Measurements from ENCODE around the gene TMED3. TPM values are rescaled to one million over a fixed set of nuclear protein-coding genes. Genes with fewer than 3 reads are reported as not detected.
"Not testable (repeated sequence)": the region's sequence is repeated elsewhere in the genome, so short reads cannot be mapped to it uniquely, and the experiment has no call there.

The TMED3 gene
- total RNA-seq, 1 experiment from 2014 or later: 212 TPM

DNA sequence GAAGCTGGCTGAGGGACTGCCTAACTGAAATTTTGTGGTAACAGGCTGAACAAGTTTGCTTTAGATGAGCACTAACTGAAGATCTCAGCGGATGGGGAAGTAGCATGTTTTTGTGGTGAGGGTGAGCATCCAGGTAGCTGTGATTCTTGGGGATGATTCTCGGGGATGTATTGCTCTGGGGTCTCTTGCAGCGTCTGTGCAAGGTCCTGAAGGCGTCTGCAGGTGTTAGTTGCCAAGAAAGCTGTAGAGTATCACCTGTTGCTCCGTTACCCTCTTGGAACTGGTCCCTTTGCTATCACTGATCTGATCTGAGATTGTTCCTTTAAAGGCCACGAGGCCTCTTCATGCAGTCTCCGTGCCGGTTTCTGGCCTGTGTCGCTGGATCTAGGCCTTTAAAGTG, 6.0 kb downstream of the TMED3 start:
- DNase-seq (ENCODE audit: low spot score): no peak

DNA sequence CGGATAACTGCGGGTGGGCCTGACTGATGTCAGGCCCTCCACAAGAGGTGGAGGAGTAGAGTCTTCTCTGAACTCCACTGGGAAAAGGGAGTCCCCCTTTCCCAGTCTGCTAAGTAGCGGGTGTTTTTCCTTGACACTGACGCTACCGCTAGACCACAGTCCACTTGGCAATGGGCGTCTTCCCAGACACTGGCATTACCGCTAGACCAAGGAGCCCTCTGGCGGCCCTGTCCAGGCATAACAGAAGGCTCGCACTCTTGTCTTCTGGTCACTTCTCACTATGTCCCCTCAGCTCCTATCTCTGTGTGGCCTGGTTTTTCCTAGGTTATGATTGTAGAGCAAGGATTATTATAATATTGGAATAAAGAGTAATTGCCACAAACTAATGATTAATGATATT, 9.1 kb downstream of the TMED3 start:
- DNase-seq (ENCODE audit: low spot score): not testable (repeated sequence)

DNA sequence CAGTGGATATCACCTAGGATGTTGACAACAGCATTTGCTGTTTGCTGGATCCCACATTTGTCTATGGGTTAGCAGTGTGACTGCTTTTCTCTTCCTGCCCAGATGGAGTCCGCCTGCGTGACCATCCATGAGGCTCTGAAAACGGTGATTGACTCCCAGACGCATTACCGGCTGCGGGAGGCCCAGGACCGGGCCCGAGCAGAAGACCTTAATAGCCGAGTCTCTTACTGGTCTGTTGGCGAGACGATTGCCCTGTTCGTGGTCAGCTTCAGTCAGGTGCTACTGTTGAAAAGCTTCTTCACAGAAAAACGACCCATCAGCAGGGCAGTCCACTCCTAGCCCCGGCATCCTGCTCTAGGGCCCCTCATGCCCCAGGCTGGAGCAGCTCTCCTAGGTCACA, 11.0 kb downstream of the TMED3 start:
- no peak for DNase-seq (ENCODE audit: low spot score)

DNA sequence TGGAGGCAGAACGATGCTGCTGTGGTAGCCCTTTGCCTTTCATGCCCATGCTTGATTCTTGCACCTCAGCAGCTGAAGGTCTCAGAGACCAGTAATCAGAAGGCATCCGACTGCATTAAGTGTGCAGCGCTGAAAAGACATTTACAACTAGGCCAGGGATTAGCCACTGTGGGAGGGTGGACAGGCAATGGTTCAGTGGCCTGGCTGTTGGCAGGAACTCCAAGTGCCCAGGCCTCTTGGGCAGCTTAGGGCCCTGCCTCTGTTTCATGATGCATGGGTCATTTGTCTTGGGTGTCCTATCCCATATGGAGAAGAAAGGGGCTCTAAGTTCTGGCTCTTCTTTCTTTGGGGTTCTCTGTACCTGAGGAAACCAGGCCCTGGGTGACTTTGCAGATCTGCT, 11.4 kb downstream of the TMED3 start:
- no peak for DNase-seq (ENCODE audit: low spot score)

DNA sequence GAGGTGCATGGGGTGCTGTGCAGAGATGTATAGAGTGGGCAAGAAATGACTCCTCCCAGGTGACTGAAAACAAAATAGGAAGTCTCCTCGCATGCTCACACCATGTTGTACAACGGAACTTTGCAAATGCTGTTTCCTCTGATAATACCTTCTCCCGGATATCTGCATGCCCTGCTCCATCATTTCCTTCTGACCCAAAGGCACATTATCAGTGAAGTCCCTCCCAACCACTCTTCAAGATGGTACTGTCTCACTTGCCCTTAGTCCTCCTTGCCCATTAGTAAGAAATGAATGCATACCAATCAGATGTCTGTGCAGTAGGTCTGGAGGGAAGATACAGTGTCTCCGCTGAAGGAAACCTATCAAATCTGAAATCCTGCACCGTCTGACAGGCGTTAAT, 12.0 kb downstream of the TMED3 start:
- DNase-seq (ENCODE audit: low spot score): no peak

DNA sequence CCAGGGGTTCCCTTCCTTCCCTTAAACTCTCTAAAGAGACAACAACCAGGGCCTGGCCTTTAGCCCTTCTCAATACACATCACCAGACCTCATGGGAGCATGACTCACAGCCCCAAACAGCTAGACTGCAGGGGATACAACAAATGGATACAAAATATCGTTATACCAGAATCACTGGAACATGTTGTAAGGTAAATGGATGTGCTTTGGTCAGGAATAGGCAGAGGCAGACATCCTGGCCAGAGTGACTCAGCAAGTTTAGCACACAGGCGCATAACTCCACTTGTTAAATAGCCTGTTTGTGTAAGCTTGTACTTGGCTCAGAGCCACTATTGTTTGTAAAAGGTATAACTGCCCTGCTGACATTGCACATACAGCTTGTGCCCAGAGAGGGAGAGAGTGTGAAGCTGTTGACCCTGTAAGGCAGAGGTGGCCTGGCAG, 18.3 kb downstream of the TMED3 start:
- peak; percentile 29 for DNase-seq (ENCODE audit: low spot score)

DNA sequence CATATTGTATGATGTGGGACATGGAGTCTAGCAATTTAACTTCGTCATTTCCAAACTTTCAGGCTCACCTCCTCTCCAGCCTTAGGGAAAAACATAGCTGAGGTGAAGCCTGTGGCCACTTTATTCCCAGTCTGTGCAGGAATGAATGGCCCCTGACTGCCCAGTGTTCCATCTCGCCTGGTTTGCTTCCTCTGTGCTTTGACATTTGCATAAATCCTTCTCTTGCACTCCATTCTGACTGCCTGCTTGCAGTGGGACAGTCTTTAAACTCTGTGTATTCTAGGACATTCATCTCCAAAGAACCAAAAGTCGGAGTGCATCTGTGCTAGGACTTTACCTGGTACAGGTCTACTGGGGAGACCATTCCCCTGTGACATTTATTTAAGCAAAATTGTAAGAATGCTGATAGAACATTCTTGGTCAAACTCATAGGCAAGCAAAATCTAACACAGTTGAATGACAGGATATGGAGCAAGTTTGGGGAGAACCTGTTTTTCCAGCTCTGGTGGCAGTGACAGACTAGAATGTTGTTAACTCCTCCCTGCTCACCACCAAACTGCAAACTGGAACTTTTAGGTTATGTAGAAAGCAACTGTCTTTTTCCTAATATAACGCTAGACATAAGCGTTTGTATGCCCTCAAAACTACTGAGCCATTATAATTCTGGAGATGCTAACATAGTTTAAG, 22.1 kb downstream of the TMED3 start:
- DNase-seq (ENCODE audit: low spot score): peak; percentile 88

DNA sequence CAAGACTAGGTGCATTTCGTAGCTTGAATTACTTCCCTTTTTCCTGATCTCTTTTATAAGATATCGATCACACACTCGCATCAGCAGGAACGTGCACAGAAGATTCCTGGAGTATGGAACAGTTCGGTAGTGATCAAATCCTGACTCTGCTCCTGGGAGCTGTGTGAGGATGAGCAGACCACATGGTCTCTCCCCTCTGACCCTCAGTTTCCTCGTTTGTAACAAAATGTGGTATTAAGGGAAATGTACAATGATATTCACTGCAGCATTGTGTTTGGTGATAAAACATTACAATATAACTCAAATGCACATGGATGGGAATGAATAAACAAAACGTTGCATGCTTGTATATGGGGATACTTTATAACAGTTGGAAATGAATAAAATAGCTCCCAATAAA, 26.7 kb downstream of the TMED3 start:
- no peak for DNase-seq (ENCODE audit: low spot score)

DNA sequence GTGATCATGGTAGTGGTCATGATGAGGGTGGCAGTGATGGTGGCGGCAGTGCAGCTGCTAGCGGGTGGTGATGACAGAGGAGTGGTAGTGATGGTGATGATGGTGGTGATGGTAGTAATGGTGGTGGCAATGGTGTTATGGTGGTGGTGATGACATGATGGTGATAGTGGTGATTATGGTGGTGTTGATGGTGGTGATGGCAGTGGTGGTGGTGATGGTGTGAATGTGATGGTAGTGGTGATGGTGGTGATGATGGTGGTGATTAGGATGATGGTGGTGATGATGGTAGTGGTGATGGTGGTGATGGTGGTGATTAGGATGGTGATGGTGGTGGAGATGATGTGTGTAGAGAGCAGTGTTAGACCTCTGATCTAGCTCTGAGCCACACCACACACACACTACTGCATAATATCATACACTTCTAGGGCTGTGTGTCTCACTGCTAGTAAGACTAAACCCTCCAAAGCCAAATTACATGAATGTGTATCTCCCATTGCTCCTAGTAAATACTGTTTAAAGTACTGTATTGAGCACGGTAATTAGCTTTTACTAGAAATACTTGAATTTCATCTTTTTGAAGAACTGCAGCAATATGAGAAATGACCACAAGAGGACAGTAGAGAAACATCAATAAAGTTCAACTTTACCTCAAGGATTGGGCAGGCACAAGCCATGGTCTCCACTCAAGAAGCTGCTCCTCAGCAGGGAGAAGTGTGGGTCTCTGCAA, 28.8 kb downstream of the TMED3 start:
- DNase-seq (ENCODE audit: low spot score): peak; percentile 65

DNA sequence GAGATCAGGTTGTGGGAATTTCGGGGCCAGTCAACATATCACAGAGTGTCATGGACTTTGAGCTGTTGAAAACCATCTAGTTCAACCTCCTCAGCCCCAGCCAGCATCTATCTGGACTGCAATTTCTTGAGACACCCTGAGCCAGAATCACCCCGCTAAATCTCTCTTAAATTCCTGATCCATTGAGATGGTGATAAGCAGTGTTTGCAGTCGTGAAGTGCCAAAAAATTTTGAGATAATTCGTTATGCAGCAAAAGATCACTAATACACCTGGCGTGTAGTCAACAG, 29.3 kb downstream of the TMED3 start:
- no peak for DNase-seq (ENCODE audit: low spot score)

DNA sequence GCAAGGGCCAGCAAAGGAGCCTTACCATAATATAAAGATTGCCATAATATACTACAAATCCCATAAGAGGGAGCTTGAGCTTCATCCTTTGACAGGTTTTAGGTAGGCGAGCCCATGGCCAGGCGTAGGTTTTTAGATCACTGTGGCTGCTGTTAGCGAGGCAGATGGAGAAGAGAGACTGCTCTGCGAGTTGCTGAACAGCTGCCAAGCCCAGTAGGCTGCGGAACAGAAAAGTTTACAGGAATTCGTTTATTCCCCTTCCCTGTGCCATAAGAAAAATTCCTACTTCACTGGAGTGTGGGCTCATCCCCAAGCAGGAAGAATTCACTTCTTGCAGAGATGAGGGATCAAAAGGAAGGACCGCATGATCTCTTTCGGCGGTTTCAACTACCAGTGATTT, 30.5 kb downstream of the TMED3 start:
- DNase-seq (ENCODE audit: low spot score): no peak

DNA sequence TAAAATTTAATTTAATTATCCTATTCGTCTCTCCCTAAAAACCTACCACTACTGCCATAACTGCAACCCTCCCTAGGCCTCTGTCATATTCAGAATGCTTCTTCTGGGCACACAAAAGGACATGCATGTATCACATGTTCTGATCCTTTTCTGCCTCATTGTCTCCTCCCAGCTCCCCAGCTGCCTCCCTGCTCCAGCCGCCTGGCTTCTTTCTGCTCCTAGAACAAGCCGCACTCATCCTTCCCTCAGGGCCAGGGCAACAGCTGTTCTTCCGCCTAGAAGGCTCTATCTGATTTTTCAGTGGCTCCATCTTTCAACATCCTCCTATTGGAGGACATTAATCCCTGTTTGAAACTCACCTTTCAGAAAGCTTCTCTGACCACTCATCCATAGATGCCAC, 38.6 kb downstream of the TMED3 start:
- no peak for DNase-seq (ENCODE audit: low spot score)

DNA sequence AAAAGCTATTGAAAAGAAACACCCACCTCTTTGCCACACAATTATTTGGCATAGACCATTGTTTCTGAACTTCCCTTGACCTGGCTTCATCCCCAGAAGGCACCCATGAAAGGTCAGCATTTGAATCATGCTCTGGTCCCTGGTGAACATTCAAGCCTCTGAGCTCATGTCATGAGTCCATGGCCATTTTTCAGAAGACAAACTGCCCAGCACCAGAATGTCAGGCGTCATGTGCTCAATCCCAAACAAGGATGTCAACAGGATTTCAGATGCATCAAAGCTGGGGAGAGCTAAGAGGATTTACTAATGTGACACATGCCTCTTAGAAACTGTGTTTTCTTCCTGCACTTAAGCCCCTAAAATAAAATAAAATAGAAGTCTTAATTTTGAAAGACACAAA, 41.3 kb downstream of the TMED3 start:
- DNase-seq (ENCODE audit: low spot score): no peak

DNA sequence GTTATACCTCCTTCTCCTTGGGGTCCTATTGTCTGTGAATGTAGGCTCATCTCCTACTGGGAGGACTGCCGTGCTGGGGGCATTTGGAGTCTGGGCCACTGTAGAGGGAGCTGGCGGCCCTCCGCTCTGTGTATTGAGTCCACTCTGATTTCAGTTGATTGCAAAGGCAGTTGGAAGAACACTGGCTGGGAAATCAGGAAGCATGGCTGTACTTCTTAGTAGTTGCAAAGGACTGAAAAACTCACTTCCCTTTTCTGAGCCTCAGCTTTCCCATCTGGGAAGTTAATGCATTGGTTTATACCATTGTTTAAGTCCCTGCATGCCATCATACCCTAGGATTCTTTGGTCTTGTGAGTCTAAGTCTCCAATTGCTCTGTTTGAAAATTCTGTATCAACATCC, 46.7 kb downstream of the TMED3 start:
- no peak for DNase-seq (ENCODE audit: low spot score)

DNA sequence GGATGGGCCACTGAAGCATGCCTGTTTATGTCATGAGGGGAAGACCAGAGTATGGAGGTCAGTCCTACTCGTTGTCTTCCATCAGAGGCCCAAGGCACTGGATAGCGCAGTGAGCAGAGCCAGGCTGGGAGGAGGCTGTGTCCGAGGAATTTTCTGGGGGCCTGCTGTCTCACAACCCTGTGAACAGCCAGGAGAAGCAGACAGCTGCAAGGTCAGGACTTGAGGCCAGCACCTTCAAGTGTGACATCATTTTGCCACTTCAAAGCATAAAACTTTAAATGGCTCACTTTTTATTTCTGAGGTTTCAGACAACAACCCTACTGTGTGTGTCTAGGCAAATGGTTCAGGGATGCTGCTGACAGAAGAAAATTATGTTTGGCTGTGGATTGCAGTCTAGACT, 47.2 kb downstream of the TMED3 start:
- no peak for DNase-seq (ENCODE audit: low spot score)

DNA sequence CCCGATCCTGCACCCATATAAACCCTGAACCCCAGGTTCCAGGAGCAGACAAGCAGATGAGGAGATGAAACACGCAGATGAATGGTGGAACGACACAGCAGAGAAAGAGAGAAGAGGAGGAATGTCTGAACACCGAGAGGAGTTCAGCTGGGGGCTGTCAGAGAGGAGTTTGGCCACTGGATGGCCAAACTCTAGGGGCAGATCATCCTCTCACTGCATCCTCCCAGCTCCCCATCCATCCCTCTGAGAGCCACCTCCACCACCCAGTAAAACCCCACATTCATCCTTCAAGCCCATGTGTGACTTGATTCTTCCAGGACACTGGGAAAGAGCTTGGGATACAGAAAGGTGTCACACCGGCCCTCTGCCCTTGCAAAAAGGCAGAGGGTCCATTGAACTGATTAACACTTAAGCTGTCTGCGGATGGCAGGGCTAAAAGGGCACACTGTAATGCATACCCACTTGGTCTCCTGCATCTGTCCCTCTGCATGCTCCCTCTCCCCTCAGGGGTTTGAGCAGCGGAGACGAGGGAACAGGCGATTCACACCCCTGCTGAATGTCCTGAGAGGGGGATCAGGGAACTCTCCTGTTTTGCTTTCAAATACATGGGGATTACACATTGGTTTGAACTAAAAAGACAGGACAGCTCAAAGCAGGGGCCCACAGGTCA, 53.8 kb downstream of the TMED3 start:
- no peak for DNase-seq (ENCODE audit: low spot score)

DNA sequence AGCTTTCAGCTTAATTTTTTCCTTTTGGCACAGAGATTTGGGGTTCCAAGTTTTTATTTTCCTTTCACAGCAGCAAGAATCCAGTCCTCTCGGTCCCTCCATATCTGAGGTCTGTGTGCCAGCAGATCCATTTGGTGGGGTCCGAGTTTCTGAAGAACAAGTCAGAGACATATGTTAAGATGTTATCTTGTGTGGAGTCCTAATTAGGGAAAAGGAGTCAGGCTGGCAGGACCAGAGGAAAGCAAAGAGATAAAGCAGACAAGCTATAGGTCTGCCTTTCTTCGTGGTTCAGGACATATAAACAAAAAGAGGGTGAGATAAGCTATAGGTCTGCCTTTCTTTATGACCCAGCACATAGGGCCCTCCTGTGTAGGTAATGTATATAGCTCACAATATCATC, 54.9 kb downstream of the TMED3 start:
- DNase-seq (ENCODE audit: low spot score): no peak

DNA sequence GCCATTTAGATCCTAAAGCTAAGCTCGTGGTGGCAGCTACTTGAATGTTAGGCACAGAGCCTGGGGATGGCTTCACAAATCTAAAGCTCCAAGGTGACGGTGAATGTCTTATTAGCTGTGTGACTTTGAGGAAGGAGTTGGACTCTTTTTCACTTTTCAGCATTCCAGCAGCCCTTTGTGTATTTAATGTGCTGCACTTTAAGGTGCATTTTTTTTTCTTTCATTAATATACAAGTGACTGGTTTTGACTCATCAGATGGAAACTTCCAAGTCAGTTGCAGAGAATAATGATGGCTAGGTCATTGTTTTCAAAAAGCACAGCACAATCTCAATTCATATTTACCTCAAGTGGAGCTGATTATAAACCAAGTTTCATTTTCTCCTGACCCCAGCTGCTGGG, 55.8 kb downstream of the TMED3 start:
- no peak for DNase-seq (ENCODE audit: low spot score)

DNA sequence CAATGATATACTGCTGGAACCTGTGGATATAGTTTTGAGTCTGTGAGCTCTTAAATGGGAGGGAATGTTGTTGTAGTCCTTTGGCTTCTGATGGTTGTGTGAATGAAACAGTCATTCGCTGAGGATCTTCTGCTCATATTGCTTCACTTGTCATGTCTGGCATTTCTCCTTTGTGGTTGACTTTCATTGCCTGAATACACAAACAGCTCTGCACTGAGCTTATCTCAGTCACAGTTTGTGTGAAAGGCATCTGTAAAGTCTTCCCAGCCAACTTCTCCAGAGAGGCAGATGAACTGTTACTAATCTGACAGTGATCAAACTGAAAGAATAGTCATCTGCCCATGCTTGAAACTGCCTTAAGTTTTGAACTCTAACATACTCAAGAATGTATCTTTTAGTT, 59.8 kb downstream of the TMED3 start:
- no peak for DNase-seq (ENCODE audit: low spot score)

DNA sequence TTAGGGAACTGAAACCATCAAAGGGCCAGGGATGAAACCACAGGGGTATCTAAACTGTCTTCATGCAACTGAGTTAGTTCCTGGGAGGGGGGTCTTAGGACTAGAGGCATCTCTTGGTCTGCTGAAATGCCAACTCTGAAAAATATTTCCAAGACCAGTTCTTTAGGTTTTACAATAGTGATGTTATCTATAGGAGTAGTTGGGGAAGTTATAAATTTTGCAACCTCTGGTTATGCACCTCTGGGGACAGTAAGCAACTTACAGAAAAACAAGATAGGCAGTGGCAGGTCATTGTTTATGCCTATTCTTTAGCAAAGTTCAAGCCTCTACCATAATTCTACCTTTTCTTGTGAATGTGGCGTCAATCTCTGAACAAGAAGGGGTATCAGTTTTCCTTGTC, 60.7 kb downstream of the TMED3 start:
- no peak for DNase-seq (ENCODE audit: low spot score)

DNA sequence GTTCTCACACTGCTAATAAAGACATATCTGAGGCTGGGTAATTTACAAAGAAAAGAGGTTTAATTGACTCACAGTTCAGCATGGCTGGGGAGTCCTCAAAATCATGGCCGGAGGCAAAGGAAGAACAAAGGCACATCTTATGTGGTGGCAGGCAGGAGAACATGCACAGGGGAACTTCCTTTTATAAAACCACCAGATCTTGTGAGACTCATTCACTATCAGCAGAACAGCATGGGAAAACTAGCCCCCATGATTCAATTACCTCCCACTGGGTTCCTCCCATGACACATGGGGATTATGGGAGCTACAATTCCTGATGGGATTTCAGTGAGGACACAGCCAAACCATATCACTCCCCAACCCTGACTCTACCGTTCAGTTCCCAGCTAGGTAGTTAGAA, 61.5 kb downstream of the TMED3 start:
- no peak for DNase-seq (ENCODE audit: low spot score)
